ENCODE measurements around the gene RALGPS1. TPM values are rescaled to one million over a fixed set of nuclear protein-coding genes. Genes with fewer than 3 reads are reported as not detected.

The RALGPS1 gene
- total and polyA plus RNA-seq, 2 of the 8 experiments (the other 6 are each of a cell fraction or from before 2014, with no cell fraction given): 20.0 to 23.5 TPM

DNA sequence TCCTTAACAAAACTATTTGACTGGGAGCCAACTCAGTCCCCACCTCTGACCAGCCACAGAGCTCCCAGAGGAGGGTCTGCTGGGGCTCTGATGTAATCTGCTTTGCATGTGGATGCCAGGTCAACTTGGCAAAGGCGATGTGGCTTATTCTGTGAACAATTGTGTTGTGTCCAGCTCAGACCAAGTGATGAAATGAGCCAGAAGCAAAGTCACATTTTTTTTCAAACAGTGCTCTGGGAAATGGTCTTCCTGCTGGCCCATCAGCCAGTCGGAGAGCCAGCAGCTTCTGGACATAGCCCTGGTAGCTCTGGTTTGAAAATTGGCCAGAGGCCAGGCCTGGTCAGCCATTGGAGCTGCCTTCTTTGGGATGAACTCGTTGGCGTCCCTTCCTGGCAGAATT, 121.4 kb downstream of the RALGPS1 start:
- H4K8ac ChIP-seq (ENCODE audit: extremely low read depth, insufficient read depth, low read length): no peak overlapping the region
- 87% methylated on average over 4 of the region's 4 CpGs; no CpG with 5 or more reads in 1 of the 2 experiments for WGBS, 2 experiments (ENCODE audit: extremely low coverage in 1 of 2, insufficient coverage in 1 of 2, insufficient read length in 1 of 2, insufficient replicate concordance in 2 of 2, low coverage in 1 of 2, low lambda C conversion rate in 2 of 2, missing lambda C conversion rate in 1 of 2)
- no peaks in the 10 kb centered on the region; the same call in 1 of the 2 replicates for H3K23me2 ChIP-seq (ENCODE audit: low read depth, low read length)
- H4K91ac ChIP-seq (replicated peaks; ENCODE audit: insufficient read length, low read length): no peak overlapping the region
- no peaks in the 10 kb centered on the region for H3K36me3 ChIP-seq (ENCODE audit: control insufficient read depth in 2 of 4, insufficient read depth in 4 of 4, low read length in 3 of 4)
- H3K56ac ChIP-seq (replicated peaks; ENCODE audit: insufficient read length, low read depth, low read length): no peak overlapping the region
- no peak overlapping the region for H3K4ac ChIP-seq (replicated peaks; ENCODE audit: insufficient read length, low read depth, low read length)
- no peak overlapping the region for H2BK120ac ChIP-seq (replicated peaks; ENCODE audit: low read depth, low read length)
- no peak overlapping the region for H3K27ac ChIP-seq (ENCODE audit: low read depth, low read length)
- no peak overlapping the region for H3K4me3 ChIP-seq (ENCODE audit: extremely low read depth in 1 of 4, insufficient read depth in 2 of 4, low read depth in 3 of 4, low read length in 4 of 4)
- no peaks in the 10 kb centered on the region for H3K79me2 ChIP-seq (ENCODE audit: control insufficient read depth in 1 of 2, insufficient read depth in 2 of 2, low read length in 2 of 2)
- H3K9me3 ChIP-seq (ENCODE audit: insufficient read depth in 2 of 2, low read depth in 1 of 2, low read length in 1 of 2): no peaks in the 10 kb centered on the region
- H3K4me2 ChIP-seq (ENCODE audit: insufficient read depth in 1 of 2, low read depth in 2 of 2, low read length in 2 of 2): no peak overlapping the region
- no peak overlapping the region for H3K14ac ChIP-seq (ENCODE audit: insufficient read length)
- H3K27me3 ChIP-seq (replicated peaks in 1 of 4; ENCODE audit: control insufficient read depth in 3 of 4, extremely low read depth in 1 of 4, insufficient read depth in 3 of 4, low read length in 3 of 4): no peaks in the 10 kb centered on the region
- POLR2A ChIA-PET (ENCODE audit: partially characterized antibody): interaction anchor here (0.7 kb wide), 1 partner anchor 139 kb away, joined by 3 read pairs; no protein-coding TSS in a partner anchor
- DNase-seq (ENCODE audit: low read depth in 1 of 2, low spot score in 2 of 2) (no peak), FAIRE-seq (no peak)
- H2BK5ac ChIP-seq (ENCODE audit: low read depth, low read length): no peak overlapping the region
- H3K9ac ChIP-seq (replicated peaks in 1 of 4; ENCODE audit: extremely low read depth in 1 of 4, low read depth in 3 of 4, low read length in 3 of 4): no peak overlapping the region
- H3K18ac ChIP-seq (ENCODE audit: extremely low read depth, low read length): no peak overlapping the region
- H2BK12ac ChIP-seq (ENCODE audit: low read depth, low read length): no peak overlapping the region
- H2BK20ac ChIP-seq (ENCODE audit: low read length): no peak overlapping the region
- H2BK15ac ChIP-seq (ENCODE audit: low read length): no peak overlapping the region
- no peak overlapping the region for H2AFZ ChIP-seq (ENCODE audit: low read length)
- no peaks in the 10 kb centered on the region for H3K79me1 ChIP-seq (ENCODE audit: low read depth, low read length)
- H2AK5ac ChIP-seq (ENCODE audit: low read depth, low read length): no peak overlapping the region
- H3K4me1 ChIP-seq (replicated peaks in 1 of 4; ENCODE audit: control insufficient read depth in 3 of 4, insufficient read depth in 4 of 4, low read length in 3 of 4): no peaks in the 10 kb centered on the region
- no peak overlapping the region for H3K23ac ChIP-seq (ENCODE audit: insufficient read length)
- H4K20me1 ChIP-seq (replicated peaks in 1 of 2; ENCODE audit: control insufficient read depth in 1 of 2, insufficient read depth in 2 of 2, low read length in 2 of 2): no peaks in the 10 kb centered on the region
- CTCF ChIA-PET (ENCODE audit: partially characterized antibody): interaction anchor here (0.9 to 1.7 kb wide), 3 partner anchors 39 to 71 kb away, joined by 3 to 7 read pairs (median 4); no protein-coding TSS in a partner anchor
- H4K5ac ChIP-seq (ENCODE audit: insufficient read length, low read depth, low read length): no peak overlapping the region
- TF ChIP-seq RBBP5 (IDR thresholded peaks at IDR 0.05; ENCODE audit: borderline replicate concordance, low read depth, low read length): no peak
- TF ChIP-seq SP4 (IDR thresholded peaks at IDR 0.05; ENCODE audit: low read length): no peak
- no peak for TF ChIP-seq CTBP2 (IDR thresholded peaks at IDR 0.05; ENCODE audit: borderline replicate concordance, insufficient read depth, insufficient read length, low read length)
- TF ChIP-seq TBP (IDR thresholded peaks at IDR 0.05; ENCODE audit: low read depth, low read length): no peak
- no peak for TF ChIP-seq CREB1 (IDR thresholded peaks at IDR 0.05)
- no peak for TF ChIP-seq KDM1A (IDR thresholded peaks at IDR 0.05; ENCODE audit: borderline replicate concordance, low read length)

Data from H1 (cell line).